WTC11 (cell line): ENCODE data around the gene TULP3. TPM values are rescaled to one million over a fixed set of nuclear protein-coding genes. Genes with fewer than 3 reads are reported as not detected.

ENCODE experiments used
- ATAC-seq: fragments of 200-7000 bp; cut with Tn5 transposase; 2 replicates; pipeline ENCODE4 v1.10.0; 2021; ENCODE audit warnings: mild to moderate bottlenecking, moderate library complexity
- CTCF ChIA-PET: fragments of 300-600 bp; sonication (Branson Sonifier 250); formaldehyde crosslinking; loops from one replicate; lab custom pipeline; 2021; ENCODE audit warnings: antibody characterized with exemption; lab: Charles Lee
- POLR2A ChIA-PET: fragments of 350-600 bp; sonication (Branson Sonifier 250); formaldehyde crosslinking; loops from one replicate; lab custom pipeline; 2021; ENCODE audit warnings: antibody characterized with exemption; lab: Charles Lee
- DNase-seq: peaks from one replicate; pipeline ENCODE4 v3.0.0; 2021; ENCODE audit warnings: low spot score
- H3K27ac Mint-ChIP-seq: 2 replicates; pipeline ENCODE4 v1.8.0; 2021; ENCODE audit warnings: mixed read lengths
- H3K27me3 Mint-ChIP-seq: 2 replicates; pipeline ENCODE4 v1.8.0; 2021; ENCODE audit warnings: low read depth, mild to moderate bottlenecking, moderate library complexity, mixed read lengths
- H3K36me3 Mint-ChIP-seq: 2 replicates; pipeline ENCODE4 v1.8.0; 2021; ENCODE audit warnings: mixed read lengths
- H3K4me1 Mint-ChIP-seq: 2 replicates; pipeline ENCODE4 v1.8.0; 2022; ENCODE audit warnings: mixed read lengths
- H3K4me3 Mint-ChIP-seq: 2 replicates; pipeline ENCODE4 v1.8.0; 2021; ENCODE audit warnings: mild to moderate bottlenecking, moderate library complexity, mixed read lengths
- H3K9me3 Mint-ChIP-seq: 2 replicates; pipeline ENCODE4 v1.8.0; 2021; ENCODE audit warnings: mixed read lengths
- CREM ChIP-seq: sonication (generic); formaldehyde crosslinking; IDR thresholded peaks from 2 replicates; pipeline ENCODE4 v1.8.1; 2022; ENCODE audit warnings: mild to moderate bottlenecking, missing genetic modification reagents, moderate library complexity
- ETV6 ChIP-seq: sonication (generic); formaldehyde crosslinking; IDR thresholded peaks from 2 replicates; pipeline ENCODE4 v1.8.1; 2022; ENCODE audit warnings: mild to moderate bottlenecking, missing genetic modification reagents
- GTF2I ChIP-seq: fragments of 250-450 bp; sonication (Bioruptor Pico); conservative IDR thresholded peaks from 2 replicates; pipeline ENCODE4 v1.4.0; 2021; ENCODE audit warnings: mild to moderate bottlenecking
- IRF2 ChIP-seq: sonication (generic); formaldehyde crosslinking; IDR thresholded peaks from 2 replicates; pipeline ENCODE4 v1.8.0; 2022; ENCODE audit warnings: low read depth, missing genetic modification reagents, borderline replicate concordance
- KAT7 ChIP-seq: sonication (generic); formaldehyde crosslinking; IDR thresholded peaks from 2 replicates; pipeline ENCODE4 v1.8.1; 2023; ENCODE audit warnings: missing genetic modification reagents, mild to moderate bottlenecking, borderline replicate concordance
- NR3C1 ChIP-seq: sonication (generic); formaldehyde crosslinking; conservative IDR thresholded peaks from 2 replicates; pipeline ENCODE4 v1.8.1; 2023; ENCODE audit warnings: low read depth, mild to moderate bottlenecking, missing genetic modification reagents
- PRRX2 ChIP-seq: fragments of 250-450 bp; sonication (Bioruptor Pico); IDR thresholded peaks from 2 replicates; pipeline ENCODE4 v1.8.0; 2021; ENCODE audit warnings: mild to moderate bottlenecking
- RELA ChIP-seq: sonication (generic); formaldehyde crosslinking; IDR thresholded peaks from 2 replicates; pipeline ENCODE4 v1.8.1; 2022; ENCODE audit warnings: missing genetic modification reagents, mild to moderate bottlenecking, borderline replicate concordance
- SMAD4 ChIP-seq: sonication (generic); formaldehyde crosslinking; IDR thresholded peaks from 2 replicates; pipeline ENCODE4 v1.8.0; 2022; ENCODE audit warnings: mild to moderate bottlenecking, missing genetic modification reagents
- TCF7 ChIP-seq: sonication (generic); formaldehyde crosslinking; IDR thresholded peaks from 2 replicates; pipeline ENCODE4 v1.8.0; 2022; ENCODE audit warnings: mild to moderate bottlenecking, low read depth, missing genetic modification reagents, moderate library complexity
- TP53 ChIP-seq: sonication (generic); formaldehyde crosslinking; IDR thresholded peaks from 2 replicates; pipeline ENCODE4 v1.8.1; 2023; ENCODE audit warnings: mild to moderate bottlenecking, missing genetic modification reagents
- ZBTB21 ChIP-seq: sonication (generic); formaldehyde crosslinking; IDR thresholded peaks from 2 replicates; pipeline ENCODE4 v1.8.1; 2023; ENCODE audit warnings: mild to moderate bottlenecking, missing genetic modification reagents, borderline replicate concordance
- ZNF232 ChIP-seq: sonication (generic); formaldehyde crosslinking; IDR thresholded peaks from 2 replicates; pipeline ENCODE4 v1.8.0; 2022; ENCODE audit warnings: mild to moderate bottlenecking, missing genetic modification reagents
- ZNF671 ChIP-seq: fragments of 250-450 bp; sonication (Bioruptor Pico); IDR thresholded peaks from 2 replicates; pipeline ENCODE4 v1.8.0; 2021; ENCODE audit warnings: mild to moderate bottlenecking
- total RNA-seq: library from RNA; stranded (reverse); gene quantifications from 3 replicates; pipeline ENCODE4 v1.2.3, GENCODE V29; 2021
- TF ChIP-seq, protein P1 (sequence below): sonication (generic); formaldehyde crosslinking; IDR thresholded peaks from 2 replicates; pipeline ENCODE4 v1.8.1; 2023; ENCODE audit warnings: mild to moderate bottlenecking, missing genetic modification reagents, moderate library complexity
- TF ChIP-seq, protein P2 (sequence below): fragments of 250-450 bp; sonication (Bioruptor Pico); conservative IDR thresholded peaks from 2 replicates; pipeline ENCODE4 v1.9.0; 2021; ENCODE audit warnings: mild to moderate bottlenecking
- TF ChIP-seq, protein P3 (sequence below): sonication (generic); formaldehyde crosslinking; IDR thresholded peaks from 2 replicates; pipeline ENCODE4 v1.8.1; 2023; ENCODE audit warnings: mild to moderate bottlenecking, moderate library complexity, missing genetic modification reagents
- TF ChIP-seq, protein P4 (sequence below): sonication (generic); formaldehyde crosslinking; conservative IDR thresholded peaks from 2 replicates; pipeline ENCODE4 v1.8.1; 2022; ENCODE audit warnings: mild to moderate bottlenecking, missing genetic modification reagents
- TF ChIP-seq, protein P5 (sequence below): fragments of 250-450 bp; sonication (Bioruptor Pico); IDR thresholded peaks from 2 replicates; pipeline ENCODE4 v1.9.0; 2021; ENCODE audit warnings: mild to moderate bottlenecking, borderline replicate concordance
- TF ChIP-seq, protein P6 (sequence below): fragments of 250-450 bp; sonication (Bioruptor Pico); IDR thresholded peaks from 2 replicates; pipeline ENCODE4 v1.9.0; 2021; ENCODE audit warnings: mild to moderate bottlenecking

Gene TULP3
- total RNA-seq, 1 experiment from 2014 or later = 17.4 TPM

DNA sequence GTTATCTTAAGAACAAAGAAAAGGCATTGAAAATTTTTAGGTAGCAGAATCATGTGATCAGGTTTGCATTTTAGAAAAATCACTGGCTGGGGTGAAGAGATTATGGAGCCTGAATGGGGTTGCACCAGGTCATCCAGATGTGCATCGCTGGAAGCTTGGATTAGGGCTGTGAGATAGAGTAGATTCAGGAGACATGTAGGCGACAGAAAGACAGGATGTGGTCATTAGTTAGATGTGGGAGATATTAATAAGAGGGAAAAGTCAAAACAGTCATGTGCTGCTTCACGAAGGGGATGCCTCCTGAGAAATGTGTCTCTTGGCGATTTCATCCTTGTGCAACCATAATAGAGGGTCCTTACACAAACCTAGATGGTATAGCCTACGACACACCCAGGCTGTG is 93.6 kb downstream of the TULP3 start (continued):
- no peak for TF ChIP-seq CREM (CRISPR knock-in tag)
- no peak for TF ChIP-seq ZNF232 (CRISPR knock-in tag)
- TF ChIP-seq TP53 (CRISPR knock-in tag) = no peak
- TF ChIP-seq, protein P1, sequence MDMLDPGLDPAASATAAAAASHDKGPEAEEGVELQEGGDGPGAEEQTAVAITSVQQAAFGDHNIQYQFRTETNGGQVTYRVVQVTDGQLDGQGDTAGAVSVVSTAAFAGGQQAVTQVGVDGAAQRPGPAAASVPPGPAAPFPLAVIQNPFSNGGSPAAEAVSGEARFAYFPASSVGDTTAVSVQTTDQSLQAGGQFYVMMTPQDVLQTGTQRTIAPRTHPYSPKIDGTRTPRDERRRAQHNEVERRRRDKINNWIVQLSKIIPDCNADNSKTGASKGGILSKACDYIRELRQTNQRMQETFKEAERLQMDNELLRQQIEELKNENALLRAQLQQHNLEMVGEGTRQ (CRISPR knock-in tag) = no peak
- no peak for TF ChIP-seq SMAD4 (CRISPR knock-in tag)
- TF ChIP-seq, protein P2, sequence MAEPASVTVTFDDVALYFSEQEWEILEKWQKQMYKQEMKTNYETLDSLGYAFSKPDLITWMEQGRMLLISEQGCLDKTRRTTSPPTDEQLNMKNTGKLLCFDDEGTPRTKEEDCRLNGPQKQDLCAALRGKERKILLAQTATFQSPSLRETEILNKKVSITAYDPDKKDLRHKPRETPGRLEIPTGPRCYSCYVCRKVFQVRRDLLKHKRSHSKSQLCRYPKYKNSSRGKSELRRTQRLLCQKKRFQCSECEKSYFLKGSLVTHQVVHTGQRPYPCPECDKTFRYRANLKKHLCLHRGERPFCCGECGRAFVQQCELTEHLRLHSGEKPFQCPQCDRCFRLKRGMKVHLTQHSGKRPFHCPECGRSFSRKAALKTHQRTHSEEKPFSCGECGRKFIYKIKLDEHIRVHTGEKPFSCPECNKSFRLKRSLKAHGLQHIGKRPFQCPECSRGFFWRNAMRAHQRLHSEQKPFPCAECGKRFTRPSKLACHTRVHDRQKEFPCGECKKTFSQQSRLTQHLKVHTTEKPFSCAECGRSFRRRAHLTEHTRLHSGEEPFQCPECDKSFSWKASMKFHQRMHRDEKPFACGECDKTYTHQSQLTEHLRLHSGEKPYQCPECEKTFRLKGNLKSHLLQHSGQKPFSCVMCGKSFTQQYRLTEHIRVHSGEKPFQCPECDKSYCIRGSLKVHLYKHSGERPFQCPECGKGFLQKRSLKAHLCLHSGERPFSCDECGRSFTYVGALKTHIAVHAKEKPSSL (CRISPR knock-in tag) = no peak
- TF ChIP-seq, protein P3, sequence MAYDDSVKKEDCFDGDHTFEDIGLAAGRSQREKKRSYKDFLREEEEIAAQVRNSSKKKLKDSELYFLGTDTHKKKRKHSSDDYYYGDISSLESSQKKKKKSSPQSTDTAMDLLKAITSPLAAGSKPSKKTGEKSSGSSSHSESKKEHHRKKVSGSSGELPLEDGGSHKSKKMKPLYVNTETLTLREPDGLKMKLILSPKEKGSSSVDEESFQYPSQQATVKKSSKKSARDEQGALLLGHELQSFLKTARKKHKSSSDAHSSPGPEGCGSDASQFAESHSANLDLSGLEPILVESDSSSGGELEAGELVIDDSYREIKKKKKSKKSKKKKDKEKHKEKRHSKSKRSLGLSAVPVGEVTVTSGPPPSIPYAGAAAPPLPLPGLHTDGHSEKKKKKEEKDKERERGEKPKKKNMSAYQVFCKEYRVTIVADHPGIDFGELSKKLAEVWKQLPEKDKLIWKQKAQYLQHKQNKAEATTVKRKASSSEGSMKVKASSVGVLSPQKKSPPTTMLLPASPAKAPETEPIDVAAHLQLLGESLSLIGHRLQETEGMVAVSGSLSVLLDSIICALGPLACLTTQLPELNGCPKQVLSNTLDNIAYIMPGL (CRISPR knock-in tag) = no peak
- TF ChIP-seq, all 79 proteins: peak for 0

DNA sequence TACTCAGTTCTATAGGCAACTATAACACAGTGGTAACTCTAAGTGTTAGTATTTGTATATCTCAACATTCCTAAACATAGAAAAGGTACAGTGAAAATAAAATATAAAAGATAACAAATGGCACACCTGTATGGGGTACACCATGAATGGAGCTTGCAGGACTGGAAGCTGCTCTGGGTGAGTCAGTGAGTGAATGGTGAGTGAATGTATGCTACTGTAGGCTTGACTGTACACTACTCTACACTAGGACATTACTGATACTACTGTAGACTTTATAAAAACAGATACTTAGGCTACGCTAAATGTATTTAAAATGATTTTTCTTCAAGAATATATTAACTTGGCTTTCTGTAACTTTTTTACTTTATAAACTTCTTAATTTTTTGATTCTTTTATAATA is 94.0 kb downstream of the TULP3 start:
- H3K36me3 Mint-ChIP-seq = peaks cover 26% of the 10 kb centered on the region
- ATAC-seq = no peak
- no peaks in the 10 kb centered on the region for H3K27me3 Mint-ChIP-seq
- no peak overlapping the region for H3K27ac Mint-ChIP-seq
- DNase-seq = no peak
- TF ChIP-seq TCF7 (CRISPR knock-in tag) (no peak), GTF2I (CRISPR knock-in tag) (no peak), IRF2 (CRISPR knock-in tag) (no peak), ZBTB21 (CRISPR knock-in tag) (no peak), PRRX2 (CRISPR knock-in tag) (no peak), RELA (no peak), ZNF671 (no peak), ETV6 (CRISPR knock-in tag) (no peak), NR3C1 (no peak), KAT7 (CRISPR knock-in tag) (no peak)
- TF ChIP-seq, protein P4, sequence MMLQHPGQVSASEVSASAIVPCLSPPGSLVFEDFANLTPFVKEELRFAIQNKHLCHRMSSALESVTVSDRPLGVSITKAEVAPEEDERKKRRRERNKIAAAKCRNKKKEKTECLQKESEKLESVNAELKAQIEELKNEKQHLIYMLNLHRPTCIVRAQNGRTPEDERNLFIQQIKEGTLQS (CRISPR knock-in tag) = no peak
- TF ChIP-seq, protein P5, sequence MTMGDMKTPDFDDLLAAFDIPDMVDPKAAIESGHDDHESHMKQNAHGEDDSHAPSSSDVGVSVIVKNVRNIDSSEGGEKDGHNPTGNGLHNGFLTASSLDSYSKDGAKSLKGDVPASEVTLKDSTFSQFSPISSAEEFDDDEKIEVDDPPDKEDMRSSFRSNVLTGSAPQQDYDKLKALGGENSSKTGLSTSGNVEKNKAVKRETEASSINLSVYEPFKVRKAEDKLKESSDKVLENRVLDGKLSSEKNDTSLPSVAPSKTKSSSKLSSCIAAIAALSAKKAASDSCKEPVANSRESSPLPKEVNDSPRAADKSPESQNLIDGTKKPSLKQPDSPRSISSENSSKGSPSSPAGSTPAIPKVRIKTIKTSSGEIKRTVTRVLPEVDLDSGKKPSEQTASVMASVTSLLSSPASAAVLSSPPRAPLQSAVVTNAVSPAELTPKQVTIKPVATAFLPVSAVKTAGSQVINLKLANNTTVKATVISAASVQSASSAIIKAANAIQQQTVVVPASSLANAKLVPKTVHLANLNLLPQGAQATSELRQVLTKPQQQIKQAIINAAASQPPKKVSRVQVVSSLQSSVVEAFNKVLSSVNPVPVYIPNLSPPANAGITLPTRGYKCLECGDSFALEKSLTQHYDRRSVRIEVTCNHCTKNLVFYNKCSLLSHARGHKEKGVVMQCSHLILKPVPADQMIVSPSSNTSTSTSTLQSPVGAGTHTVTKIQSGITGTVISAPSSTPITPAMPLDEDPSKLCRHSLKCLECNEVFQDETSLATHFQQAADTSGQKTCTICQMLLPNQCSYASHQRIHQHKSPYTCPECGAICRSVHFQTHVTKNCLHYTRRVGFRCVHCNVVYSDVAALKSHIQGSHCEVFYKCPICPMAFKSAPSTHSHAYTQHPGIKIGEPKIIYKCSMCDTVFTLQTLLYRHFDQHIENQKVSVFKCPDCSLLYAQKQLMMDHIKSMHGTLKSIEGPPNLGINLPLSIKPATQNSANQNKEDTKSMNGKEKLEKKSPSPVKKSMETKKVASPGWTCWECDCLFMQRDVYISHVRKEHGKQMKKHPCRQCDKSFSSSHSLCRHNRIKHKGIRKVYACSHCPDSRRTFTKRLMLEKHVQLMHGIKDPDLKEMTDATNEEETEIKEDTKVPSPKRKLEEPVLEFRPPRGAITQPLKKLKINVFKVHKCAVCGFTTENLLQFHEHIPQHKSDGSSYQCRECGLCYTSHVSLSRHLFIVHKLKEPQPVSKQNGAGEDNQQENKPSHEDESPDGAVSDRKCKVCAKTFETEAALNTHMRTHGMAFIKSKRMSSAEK (CRISPR knock-in tag) = no peak
- TF ChIP-seq, protein P6, sequence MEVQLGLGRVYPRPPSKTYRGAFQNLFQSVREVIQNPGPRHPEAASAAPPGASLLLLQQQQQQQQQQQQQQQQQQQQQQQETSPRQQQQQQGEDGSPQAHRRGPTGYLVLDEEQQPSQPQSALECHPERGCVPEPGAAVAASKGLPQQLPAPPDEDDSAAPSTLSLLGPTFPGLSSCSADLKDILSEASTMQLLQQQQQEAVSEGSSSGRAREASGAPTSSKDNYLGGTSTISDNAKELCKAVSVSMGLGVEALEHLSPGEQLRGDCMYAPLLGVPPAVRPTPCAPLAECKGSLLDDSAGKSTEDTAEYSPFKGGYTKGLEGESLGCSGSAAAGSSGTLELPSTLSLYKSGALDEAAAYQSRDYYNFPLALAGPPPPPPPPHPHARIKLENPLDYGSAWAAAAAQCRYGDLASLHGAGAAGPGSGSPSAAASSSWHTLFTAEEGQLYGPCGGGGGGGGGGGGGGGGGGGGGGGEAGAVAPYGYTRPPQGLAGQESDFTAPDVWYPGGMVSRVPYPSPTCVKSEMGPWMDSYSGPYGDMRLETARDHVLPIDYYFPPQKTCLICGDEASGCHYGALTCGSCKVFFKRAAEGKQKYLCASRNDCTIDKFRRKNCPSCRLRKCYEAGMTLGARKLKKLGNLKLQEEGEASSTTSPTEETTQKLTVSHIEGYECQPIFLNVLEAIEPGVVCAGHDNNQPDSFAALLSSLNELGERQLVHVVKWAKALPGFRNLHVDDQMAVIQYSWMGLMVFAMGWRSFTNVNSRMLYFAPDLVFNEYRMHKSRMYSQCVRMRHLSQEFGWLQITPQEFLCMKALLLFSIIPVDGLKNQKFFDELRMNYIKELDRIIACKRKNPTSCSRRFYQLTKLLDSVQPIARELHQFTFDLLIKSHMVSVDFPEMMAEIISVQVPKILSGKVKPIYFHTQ (CRISPR knock-in tag) = no peak
- CTCF ChIA-PET = no interaction called here
- POLR2A ChIA-PET = no interaction called here
- peaks cover 20% of the 10 kb centered on the region for H3K4me1 Mint-ChIP-seq
- no peak overlapping the region for H3K4me3 Mint-ChIP-seq
- peaks cover 10% of the 10 kb centered on the region for H3K9me3 Mint-ChIP-seq
